Fibroblast of skin of scalp (primary cell): ENCODE measurements around the gene CFAP100.

Source experiments
- DNase-seq: peaks from one replicate; pipeline ENCODE4 v3.0.0-alpha.2; 2013

CFAP100 gene

DNA sequence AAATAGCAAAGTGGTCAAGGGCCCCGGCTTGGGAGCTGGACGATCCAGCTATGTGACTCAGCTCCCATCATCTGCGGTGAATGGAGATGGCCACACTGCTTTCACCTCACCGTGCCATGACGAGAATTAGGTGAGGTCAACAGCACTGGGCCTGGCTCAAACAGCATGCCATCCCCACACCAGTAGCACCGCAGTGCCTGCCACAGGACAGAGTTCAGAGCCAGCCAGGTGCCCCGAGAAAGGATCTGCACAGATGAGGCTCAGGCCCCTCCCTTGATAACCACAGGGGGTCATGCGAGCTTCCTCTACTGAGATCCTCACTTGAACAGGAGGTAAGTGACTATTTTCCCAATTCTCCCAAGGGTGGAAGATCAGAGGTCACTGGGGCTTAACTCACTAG, 51.6 kb downstream of the CFAP100 start:
- DNase-seq: no peak

DNA sequence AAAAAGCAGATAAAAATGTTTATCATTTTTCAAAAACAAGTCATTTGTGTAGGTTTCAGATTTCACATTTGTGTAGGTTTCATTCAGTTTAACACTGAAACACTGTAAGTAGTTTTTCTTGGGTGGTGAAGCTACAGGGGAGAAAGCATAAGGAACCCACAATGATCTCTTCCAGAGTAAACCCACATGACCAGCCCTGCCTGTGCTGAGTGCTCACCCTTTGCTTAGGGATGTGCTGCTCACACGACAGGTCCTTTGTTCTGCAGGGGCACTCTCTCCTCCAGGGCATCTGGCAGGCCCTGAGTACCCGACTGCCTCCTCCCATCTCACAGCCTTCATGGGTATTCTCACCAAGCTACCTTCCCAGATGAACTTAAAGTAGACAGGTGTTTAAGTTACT, 52.1 kb downstream of the CFAP100 start:
- no peak for DNase-seq

DNA sequence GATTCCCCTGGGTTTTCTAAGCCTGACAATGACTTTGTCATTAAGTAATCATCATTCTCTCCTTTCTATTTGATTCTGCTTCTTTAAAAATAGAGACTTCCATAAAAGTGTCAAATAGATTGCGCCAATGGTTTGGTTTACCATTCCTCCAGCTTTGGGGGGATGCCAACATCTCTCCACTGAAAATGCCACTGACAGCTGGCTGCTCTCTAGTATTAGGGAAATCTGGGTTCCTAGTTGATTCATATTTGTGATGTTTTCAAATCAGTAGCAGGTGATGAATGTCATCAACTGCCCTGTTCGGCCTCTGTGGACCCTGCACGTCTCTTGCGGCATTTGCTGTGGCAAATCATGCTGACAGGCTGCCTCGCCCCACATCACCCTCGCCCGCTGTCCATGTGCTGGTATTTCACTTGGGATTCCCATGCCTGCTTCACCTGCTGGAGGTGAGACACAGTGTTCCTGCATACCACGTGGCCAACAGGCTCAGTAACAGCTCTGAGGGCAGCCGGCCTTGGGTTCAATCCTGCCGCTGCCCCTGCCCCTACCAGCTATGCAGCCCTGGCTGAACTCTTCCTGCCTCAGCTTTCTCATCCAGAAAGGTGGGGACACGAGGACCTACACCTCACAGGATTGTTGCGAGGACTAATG, 52.9 kb downstream of the CFAP100 start:
- no peak for DNase-seq

DNA sequence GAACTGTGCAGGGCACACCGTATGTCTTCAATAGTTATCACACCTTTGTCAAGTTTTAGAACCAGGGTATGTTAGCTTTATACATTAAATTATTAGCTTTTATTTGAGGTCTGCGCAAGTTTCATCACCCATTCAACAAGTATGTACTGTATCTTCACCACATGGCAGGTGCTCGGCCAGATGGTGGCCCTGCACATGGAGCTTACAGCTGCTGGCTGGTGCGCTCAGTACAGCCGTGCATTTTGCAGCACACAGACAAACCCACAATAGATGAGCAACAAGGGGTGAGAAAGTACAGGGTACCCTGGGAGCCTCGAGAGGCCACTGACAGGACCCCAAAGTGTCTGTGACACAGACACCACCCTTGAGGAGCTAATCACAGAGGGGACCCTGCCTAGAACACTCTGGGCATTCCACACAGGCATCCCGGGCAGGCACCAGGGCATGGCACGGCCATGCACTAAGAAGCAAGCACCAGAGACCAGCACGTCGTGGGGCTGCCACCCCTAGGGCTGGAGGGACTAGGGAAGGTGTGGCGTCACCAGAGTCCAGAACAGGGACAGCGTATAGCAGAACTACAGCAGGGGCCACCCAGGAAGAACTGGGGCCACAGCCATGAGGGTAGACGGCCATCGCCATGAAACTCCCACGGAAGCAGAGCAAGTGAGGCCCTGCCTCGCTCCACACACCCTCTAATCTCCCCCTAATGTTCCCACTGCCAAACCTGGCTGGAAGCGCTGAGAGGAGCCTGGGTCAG, 53.6 kb downstream of the CFAP100 start:
- no peak for DNase-seq

DNA sequence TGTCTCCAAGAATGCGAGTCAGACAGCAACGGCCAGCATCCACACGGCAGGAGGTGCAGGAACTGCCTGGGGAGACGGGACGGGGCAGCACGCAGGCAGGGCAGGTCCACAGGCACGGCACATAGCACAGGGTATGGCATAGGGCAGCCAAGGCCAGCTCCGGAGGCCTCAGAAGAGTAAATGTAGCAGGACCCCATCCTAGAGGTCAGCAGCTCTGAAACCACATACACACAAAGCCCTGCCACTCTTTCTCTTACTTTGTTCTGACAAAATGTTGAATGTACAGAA, 54.1 kb downstream of the CFAP100 start:
- DNase-seq: no peak

DNA sequence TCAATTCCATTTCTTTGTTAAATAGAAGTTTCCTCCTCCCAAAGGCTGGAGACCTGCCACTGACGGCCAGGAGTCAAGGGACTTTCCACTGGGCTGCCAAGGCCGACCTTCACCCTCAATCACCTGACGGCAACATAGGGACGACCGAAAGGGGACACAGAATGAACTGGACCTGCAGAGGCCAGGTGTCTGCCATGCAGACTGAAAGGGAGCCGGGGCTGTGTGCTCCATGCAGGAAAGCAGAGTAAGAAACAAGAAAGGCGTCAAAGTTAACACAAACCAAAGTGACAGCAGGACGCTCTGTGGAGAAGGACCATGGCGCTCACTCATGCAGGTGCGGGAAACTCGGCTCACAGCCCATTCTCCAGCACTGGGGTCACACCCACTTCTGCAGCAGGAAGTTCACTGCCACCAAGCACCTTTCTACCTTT, 54.9 kb downstream of the CFAP100 start:
- DNase-seq: no peak

DNA sequence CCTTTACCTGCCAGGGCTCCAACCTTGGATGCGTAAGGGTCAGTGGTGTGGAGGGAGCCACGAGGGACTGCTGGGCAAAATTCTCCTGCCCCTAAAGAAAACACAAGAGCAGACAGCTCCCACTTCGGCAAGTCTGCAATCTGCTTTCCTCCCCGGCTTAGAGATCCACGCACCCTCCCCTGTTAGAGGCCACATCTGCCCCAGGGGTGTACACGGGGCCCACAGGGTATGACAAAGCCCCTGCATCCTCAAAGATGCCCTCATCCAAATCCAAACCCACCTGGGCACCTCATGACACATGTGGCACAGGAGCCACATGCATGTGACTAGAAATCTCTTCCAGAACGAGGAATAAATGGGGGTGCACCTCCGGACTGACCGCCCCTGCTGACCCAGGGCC, 55.5 kb downstream of the CFAP100 start:
- DNase-seq: no peak

DNA sequence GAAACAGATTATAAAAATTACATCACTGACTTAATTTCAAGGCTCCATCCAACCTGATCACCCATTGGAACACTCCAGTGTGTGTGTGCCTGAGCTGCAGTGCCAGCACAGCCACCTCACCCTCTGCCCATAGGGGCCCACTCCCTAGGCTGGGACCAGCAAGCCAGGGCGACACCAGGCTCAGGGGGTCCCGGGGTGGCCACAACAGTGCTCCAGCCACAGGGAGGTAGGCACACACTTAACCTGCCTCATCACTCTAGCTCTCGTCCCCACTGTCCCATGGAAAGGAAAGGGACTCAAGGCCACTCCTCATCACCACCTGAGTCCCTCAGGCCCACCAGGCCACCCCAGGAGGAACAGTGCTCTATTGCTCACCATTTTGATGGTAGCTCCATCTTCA, 56.0 kb downstream of the CFAP100 start:
- no peak for DNase-seq

DNA sequence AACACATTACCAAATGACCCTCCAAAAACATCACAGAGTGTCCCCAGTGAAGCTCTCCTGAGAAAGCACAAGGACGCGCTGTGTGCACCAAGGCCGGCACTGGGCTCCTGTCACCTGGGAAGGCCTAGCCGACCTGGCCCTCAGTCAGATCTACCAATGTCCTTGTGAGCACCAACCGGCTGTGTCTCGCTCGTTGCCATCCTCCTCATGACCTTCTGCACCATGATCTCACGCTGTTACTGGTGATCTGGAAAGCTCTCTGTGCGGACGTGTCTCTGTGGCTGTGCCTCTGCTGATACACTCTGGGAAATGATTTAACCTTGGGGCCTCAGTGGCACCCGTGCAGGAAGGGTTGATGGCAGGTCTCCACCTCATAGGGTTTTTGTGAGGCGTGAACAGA, 56.8 kb downstream of the CFAP100 start:
- DNase-seq: no peak

DNA sequence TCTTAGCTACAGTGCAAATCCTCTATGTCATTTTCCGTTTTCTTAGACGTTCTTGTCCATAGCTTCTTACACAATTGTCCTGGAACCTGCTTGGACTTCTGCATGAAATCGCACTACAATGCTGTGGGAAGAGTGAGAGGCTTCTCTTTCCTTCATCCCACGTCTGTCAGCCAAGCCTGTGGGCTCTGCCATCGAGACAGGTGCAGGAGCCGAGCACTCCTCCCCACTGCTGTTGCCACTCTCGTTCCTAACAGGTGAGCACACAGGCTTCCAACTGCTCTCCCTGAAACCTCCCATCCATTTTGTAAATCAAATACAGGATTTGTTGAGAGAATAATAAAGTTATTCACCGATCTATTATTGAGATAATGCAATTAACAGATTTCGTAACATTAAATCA, 57.5 kb downstream of the CFAP100 start:
- no peak for DNase-seq

DNA sequence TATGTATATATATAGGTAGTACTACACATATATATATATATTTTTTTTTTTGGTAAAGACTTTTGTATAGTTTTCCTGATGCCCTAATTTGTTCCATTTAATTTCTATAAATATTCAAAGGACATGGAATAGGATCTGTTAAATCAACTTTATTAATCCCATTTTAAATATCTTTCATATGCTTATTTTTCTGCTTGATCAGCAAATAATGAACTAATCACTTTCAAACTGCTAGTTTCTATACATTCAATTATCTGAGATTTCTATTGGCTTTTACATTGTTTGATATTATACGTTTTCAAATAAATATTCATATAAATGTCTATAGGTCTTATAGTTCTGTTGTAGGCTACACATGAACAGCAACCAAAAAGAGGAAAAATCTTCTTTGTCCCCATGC, 59.3 kb downstream of the CFAP100 start:
- no peak for DNase-seq

DNA sequence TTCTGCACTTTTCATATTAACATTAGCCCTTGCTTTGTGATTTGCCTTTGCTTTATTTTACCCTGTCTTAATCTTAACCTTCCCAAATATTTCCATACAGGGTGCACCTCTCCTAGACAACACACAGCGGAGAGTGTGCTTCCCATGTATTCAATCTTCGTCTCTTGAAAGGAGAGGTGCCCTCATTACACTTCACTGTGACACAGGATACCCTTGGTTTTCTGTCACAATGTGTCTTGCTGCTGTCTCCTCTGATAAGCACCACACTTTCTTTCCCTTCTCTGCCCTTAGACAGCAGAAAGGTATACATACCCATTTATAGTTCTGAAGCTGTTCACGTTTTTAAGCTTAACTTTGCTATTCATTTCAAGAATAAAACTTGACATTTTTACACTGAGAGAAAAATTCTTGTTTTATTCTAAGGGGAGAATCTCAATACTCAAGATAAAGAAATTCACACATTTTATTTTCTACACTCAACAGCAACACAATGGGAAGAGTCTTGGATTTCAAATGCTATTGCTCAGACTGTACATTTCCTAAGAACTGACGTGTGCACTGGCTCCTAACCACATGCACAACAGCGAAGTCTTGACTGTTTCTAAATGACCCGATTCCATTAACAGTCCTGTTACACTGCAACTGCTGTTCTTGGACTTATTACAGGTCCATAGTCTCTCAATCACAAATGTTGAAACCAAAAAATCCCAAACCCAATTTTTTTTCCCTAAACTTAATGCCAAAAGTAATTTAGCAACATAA, 59.9 kb downstream of the CFAP100 start:
- DNase-seq: no peak

DNA sequence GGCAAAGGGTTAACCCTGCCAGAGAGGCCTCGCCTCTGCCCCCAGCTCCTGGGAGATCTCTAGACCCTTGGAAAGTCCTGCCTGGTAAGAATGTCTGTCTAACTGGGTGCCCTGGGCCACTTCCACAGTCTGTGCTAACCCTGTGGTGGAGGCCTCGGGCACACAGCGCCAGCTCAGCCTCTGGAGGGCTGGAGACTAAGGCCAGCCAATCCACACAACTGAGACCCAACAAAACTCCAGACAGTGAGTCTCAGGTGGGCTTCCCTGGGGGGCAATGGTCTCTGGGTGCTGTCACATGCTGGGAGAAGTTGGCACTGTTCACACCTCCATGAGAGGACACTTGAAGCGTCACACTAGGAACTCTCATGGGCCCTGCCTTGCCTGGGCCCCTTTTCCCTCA, 61.5 kb downstream of the CFAP100 start:
- no peak for DNase-seq

DNA sequence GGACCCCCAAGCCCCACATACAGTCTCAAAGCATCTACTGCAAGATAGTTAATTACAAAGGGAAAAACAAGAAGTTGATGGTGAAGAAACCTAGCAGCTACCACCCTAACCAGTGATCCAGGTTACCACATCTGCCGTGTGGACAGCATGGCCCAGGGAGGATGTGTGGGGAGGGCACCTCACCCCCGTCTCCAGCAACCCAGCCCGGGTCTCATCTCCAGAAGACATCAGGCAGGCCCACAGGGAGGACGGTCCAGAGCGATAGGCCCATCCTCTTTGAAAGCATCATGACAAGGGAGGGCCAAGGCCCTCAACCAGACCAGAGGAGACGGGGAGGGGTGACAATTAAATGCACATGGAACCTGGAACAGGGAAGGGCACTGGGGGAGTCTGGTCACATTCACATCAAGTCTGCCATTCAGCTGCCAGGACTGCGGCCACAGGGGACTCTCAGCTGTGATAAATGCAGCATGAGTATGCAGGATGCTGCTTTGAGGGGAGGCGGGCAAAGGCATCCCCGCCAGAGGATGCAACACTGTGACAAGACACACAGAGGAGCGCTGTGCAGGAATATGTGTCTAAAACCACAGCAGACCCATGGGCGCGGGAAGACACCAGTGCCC, 62.2 kb downstream of the CFAP100 start:
- no peak for DNase-seq

DNA sequence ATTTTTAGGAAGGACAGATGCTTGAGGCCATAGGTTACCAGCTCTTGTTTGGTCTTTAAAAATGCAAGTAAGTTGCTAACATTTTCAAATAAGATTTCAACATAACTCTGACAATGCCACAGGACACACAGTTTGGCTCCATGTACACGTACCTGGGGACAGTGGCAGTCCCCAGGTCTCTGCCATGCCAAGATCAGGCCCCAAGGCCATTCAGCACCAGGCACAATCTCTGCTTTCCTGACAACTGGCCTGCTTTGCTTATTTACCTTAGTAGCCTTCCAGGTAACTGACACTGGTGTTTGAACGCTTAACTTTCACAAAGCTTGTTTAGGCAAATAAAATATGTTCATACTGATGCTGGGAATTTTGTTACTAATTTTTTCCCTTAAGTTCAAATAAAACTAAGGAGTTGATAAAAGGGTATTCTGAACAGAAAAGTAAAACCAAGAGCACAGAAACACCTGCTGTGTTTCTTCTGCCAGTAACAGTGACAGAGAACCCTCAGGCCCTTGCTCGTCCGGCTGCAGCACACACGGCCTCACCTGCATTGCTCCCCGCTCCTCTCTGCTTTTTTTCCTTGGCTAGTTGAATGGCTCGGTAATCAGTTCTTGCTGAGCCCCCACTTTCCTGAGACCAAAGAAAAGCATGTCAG, 64.5 kb downstream of the CFAP100 start:
- no peak for DNase-seq

DNA sequence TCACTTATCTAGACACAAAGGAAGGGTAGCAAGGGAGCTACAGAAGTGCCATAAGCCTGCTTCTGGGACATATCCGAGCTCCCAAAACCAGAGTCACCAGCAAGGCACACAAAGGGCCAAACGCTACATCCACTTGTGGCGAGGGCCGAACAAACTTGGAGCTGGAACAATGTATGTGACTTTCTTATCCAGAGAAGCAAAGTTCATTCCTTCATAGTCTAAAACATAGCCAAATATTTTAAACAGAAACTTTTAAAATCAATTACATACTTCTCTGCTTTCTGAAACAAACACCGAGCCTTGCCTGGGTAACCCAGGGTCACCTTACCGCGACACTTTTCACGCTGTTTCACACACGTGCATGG, 65.0 kb downstream of the CFAP100 start:
- DNase-seq: no peak

DNA sequence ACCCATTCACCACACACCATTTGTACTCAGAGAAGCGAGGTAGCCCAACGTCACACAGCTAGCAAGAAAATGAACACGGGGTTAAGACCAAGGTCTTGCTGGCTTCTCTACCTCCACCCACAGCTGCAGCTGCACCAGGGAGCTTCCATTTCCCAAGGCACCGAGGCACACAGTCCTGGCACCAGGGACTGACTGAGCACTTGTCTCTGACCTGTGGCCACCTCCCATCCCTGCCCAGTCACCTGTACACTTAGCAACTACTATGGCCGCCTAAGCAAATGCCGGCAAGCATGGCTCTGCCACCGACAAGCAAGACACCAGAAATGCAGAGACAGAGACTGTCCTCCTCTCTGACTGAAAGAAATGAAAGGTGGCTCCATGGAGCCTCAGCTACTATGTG, 65.7 kb downstream of the CFAP100 start:
- no peak for DNase-seq

DNA sequence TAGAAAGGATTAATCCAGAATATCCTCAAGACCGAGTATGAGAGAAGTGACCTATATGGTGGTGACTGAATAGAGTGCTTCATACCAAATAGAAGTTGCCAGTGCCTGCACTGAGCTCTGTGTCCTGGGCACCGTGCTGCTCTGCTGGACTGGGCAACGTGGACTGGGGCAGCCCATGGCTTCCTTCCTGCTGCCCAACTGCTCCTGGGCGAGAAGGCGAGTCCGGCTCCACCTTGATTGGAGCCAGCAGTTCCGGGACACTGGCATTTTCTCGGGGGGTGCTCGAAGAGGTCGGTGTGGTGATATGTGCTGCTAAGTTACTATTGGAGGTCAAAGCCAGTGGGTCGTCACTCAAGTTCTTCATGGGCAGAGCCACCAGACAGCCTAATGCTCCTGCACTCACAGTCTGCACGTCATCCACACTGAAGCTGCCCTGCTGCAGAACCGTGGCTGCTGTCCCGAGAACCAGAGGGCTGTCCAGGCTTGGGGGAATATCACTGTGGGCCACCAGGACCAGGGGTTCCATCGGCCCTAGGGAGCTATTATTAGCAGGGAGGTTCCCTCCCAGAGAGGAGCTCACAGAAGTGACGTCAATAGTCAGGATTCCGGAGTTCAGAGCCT, 66.9 kb downstream of the CFAP100 start:
- no peak for DNase-seq

DNA sequence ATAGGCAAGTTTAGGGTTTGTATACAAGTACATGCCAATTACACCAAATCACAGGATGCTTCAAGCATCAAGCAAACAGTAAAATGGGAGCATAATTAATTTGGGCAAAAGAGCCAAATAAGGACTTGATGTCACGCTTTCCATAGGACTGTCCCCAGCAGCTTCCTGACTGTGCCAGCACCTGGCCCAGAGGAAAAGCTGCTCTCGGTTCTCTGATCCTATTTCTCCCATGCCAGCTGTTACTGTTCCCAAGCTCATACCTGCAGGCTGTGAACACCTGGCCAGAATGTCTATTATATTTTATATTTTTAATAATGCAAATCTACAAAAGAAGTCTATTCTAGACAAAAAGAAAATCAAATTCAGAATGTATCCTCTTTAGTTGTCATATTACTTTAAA, 68.8 kb downstream of the CFAP100 start:
- no peak for DNase-seq

DNA sequence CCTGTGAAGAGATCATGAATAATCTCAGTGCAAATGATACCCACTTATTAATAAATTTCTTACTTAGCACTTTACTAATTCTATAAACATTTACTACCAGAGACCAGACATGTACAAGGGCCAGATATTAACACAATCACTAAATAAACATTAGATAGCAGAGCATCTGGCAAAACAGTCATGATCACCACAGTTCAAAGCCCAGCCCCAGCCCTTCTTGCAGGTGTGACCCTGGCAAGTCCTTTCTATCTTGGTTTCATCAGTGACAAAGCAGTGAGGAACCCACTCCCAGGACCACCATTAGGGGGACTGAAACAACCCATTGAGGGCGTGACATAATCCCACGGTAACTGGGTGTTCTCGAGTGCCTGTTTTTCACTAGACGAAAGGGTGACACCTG, 69.4 kb downstream of the CFAP100 start:
- no peak for DNase-seq

DNA sequence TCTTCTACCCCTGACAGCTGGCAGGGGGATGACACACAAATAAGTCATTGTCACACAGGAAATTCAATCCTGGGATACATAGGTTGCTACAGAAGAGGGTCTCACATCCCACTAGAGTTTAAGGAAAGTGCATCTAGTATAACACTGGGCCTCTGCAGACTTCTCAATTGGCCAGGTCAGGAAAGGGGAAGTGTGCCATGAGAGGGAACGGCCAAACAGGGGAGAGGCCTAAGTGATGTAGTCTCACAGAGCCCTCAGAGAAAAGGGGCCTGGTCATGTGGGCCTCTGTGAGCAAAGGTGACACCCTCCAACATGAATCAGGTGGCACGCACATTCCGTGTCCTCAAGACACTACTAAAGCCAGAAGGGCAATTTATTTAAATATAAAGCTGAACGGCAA, 69.8 kb downstream of the CFAP100 start:
- DNase-seq: no peak

DNA sequence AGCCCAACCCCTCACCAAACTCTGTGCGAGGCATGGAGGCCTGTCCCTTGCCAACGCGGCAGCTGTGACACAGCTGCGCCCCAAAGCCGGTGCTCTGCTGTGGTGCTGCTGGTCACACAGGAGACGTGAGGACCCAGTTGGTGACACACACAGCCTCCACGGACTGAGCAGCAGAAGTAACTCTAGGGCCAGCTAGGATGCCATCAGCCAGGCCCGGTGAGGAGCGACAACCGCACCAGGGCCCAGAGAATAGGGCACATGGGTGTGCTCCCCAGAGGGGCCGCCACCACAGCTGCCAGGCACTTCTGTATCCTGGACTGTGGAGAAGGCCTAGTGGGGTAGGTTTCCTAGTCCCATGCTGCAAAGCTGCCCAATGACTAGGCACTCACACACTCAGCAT, 70.3 kb downstream of the CFAP100 start:
- DNase-seq: no peak
